Fibroblast of skin of right quadriceps (primary cell): ENCODE data around the gene JADE2.

ENCODE experiments used
- DNase-seq: peaks from one replicate; pipeline ENCODE4 v3.0.0-alpha.2; 2013

The JADE2 gene

DNA sequence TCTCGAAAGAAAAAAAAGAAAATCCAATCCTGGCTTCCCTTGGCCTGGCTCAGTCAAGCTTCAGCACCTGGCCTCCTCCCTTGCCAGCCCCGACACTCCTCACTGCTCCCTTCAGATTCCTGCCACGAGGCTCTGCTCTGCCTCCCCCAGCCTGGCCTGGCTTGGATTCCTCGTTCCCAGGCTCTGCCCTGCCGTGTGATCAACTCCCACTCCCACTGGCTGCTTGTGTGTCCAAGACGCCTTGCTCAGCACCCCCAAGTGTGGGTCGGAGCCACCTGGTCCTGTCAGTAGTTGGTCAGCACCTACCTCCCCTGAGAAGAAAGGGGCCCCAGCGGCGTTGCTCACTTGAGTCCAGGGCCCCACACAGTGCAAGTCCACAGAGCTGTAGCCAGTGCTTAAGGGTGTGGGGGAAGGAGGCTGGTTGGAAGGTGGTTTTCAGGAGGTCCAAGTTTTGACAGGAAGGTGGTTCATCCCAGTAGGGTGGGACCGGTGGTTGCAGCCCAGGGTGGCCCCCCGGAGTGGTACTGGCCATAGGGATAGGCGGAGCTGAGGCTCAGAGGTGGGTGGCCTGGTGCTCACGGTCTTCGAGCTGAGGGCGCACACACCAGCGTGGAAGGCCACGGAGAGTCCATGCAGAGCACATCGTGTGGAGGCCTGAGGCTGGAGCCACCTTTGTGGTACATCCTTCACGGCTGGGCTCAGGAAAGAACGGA is 46.4 kb downstream of the JADE2 start:
- DNase-seq: no peak

DNA sequence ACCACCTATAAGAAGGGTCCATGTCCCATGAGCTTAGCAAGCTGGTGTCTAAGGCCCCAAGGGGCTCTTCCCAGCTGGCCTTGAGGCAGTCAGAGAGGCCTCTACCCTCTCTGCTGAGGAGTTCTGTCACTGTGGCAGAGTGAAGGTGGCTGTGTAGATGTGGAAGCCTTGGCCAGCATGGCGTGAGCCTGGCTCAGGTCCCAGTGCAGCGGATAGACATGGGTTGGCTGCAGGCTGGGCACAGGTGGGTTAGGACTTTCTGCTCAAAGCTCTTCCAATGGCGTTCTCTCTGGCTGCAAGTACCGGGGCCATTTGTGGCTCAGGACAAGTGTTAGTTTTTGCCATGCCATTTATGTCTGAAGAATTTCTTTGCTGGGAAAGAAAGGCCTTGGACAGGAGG is 47.3 kb downstream of the JADE2 start:
- DNase-seq: no peak

DNA sequence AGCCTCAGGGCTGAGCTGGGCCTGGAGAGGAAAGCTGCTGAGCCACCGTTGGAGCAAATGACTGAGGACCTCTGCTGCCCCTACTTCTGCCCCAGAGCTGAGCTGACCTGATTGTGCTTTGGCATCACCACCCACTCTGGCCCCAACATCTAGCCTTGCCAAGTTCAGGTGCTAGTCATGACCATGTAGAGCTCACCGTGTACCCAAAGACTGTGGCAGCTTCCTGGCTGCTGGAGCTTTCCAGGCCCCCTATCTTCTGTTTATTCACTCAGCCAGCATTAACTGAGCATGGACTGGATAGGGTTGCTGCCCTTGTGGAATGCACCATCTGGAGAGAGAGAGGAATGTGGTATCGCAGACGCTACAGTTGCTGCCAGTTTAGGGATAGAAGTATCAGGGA is 49.1 kb downstream of the JADE2 start:
- no peak for DNase-seq

DNA sequence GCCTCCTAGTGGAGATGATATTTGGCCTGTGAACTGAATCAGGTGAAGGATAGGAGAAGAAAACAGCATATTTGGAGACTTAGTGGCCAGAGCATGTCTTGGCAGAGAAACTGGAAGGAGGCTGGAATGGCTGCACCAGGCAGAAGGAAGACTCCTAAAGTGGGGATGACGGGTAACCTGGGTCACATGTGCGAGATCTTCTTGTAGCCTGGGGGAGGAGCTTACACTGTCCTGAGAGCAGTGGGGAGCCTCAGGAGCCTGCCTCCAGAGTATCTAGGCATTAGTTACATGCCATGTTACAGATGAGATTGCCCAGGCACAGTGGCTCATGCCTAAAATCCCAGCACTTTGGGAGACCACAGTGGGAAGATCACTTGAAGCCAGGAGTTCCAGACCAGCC is 49.8 kb downstream of the JADE2 start:
- no peak for DNase-seq

DNA sequence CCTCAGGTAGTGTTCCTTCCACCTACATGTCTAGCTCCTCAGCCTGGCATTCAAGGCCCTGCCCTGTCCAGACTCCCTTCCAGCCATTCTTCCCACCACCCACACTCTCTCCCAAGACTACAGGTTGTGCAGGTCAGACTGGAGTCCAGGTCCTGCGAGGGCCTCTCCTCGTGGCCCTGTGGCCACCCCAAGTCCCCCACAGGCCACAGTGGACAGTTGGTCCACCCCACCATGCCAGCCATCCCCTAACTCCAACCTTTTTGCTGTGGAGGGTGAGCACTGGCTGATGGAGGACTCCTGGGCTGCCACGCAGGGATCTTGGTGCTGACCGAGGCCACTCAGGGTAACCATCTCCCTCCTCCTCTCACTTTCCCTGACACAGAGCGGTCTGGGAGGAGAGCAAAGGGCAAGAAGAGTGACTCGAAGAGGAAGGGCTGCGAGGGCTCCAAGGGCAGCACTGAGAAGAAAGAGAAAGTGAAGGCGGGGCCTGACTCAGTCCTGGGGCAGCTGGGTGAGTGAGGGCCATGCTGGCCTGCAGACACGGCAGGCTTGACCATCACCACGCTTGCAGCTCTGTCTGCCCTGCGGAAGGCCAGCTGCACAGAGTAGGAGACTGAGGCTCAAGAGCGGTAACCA is 51.0 kb downstream of the JADE2 start:
- no peak for DNase-seq

DNA sequence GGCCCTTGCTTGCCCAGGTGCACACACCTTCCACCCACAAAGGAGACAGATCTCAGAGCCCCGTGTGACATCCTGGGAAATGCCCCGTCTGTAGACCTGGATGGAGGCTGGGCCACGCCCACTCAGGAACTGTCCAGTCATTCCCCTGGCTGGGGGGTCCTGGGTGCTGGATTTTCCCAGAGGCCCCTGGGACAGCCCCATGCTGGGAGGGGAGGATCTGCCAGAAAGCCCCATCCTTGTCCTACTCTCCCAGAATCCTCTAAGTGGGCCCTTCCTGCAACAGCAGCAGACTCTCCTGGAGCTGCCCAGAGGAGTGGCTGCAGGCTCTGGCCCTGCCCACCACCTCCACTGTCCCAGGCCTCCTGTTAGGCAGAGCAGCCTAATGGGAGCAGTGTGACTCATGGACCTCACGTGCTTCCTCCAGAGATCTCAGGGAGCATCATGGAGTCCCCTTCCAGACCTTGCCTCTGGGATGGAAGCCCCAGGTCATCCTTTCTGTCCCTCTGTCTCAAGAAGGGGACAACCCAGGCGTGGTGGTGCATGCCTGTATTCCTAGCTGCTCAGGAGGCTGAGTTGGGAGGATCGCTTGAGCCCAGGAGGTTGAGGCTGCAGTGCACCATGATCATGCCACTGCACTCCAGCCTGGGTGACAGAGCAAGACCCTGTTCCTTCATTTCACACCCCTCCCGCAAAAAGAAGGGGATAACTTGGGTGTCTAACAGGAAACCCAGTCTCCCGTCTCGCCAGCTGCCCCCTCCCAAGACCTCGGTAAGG is 51.7 kb downstream of the JADE2 start:
- DNase-seq: peak; percentile 54

DNA sequence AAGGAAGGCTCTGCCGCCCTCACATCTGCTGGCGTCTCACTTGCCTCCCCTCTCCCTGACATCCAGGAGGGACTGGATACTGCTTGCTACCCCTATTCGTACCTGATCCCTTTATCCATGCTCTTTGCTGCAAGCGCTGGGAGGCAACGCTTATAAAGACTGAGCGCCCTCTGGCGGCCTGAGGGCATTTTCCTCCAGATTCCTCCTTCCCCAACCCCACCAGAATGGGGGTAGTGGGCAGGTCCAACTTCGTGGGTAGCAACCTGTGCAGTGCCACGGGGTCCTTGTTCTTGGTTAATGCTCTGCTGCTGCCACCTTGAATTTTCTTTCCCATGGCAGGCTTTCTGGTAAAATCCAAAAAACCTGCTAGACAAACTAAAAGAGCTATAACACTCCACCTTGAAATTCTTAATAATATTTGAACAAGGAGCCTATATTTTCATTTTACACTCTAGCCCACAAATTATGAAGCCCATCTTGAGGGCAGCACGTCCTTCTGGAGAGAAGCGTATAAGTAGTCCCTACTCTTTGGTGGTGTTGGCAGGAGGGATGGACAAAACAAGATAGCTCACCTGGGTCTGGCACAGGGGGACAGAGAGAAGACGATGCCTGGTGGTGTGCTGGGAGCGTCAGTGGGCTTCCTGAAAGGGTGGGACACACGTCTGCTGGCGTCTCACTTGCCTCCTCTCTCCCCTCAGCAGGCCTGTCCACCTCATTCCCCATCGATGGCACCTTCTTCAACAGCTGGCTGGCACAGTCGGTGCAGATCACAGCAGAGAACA is 52.5 kb downstream of the JADE2 start:
- DNase-seq: peak; percentile 70

DNA sequence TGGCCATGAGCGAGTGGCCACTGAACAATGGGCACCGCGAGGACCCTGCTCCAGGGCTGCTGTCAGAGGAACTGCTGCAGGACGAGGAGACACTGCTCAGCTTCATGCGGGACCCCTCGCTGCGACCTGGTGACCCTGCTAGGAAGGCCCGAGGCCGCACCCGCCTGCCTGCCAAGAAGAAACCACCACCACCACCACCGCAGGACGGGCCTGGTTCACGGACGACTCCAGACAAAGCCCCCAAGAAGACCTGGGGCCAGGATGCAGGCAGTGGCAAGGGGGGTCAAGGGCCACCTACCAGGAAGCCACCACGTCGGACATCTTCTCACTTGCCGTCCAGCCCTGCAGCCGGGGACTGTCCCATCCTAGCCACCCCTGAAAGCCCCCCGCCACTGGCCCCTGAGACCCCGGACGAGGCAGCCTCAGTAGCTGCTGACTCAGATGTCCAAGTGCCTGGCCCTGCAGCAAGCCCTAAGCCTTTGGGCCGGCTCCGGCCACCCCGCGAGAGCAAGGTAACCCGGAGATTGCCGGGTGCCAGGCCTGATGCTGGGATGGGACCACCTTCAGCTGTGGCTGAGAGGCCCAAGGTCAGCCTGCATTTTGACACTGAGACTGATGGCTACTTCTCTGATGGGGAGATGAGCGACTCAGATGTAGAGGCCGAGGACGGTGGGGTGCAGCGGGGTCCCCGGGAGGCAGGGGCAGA is 53.3 kb downstream of the JADE2 start:
- DNase-seq: no peak

DNA sequence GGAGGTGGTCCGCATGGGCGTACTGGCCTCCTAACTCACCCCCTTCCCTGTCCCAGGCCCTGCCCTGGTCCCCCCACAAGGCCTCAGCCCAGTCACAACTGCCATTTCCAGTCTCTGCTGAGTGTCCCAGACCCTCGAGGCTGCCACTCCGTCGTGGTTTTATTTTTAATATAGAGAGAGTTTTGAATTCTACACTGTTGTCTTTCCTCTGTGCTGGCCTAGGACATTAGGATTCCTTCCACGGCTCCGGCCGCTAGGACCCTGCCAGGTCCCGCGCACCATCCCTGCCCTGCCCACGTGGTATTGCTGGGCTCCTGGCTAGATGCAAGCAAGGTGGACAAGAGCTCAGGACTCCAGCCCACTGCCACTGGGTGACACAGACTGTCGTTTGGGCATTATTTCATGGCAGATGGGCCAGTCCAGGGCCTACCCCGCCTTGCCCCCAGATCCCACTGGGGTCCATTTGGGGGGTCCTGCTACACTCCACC is 53.9 kb downstream of the JADE2 start:
- DNase-seq: no peak

DNA sequence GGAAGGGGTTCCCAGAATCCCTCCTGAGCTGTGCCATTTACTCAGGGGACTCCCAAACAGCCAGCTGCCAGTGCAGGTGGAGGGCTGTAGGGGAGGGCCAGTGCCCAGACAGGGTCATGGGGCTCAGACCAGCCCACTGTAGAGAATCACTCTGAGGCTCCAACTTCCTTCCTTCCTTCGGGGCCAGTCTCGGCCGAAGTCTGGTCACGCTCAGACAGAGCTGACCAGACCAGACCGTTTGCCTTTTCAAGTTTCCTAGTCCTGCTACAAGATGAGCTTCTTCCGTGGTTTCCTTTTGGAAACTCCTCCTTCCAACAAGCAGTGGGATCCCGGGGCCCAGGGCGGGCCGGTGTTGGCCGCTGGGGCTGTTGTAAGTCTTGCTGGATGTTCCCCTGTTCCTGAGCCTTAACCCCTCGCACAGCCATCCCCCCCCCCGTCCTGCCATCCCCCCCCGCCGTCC is 54.6 kb downstream of the JADE2 start:
- DNase-seq: no peak

DNA sequence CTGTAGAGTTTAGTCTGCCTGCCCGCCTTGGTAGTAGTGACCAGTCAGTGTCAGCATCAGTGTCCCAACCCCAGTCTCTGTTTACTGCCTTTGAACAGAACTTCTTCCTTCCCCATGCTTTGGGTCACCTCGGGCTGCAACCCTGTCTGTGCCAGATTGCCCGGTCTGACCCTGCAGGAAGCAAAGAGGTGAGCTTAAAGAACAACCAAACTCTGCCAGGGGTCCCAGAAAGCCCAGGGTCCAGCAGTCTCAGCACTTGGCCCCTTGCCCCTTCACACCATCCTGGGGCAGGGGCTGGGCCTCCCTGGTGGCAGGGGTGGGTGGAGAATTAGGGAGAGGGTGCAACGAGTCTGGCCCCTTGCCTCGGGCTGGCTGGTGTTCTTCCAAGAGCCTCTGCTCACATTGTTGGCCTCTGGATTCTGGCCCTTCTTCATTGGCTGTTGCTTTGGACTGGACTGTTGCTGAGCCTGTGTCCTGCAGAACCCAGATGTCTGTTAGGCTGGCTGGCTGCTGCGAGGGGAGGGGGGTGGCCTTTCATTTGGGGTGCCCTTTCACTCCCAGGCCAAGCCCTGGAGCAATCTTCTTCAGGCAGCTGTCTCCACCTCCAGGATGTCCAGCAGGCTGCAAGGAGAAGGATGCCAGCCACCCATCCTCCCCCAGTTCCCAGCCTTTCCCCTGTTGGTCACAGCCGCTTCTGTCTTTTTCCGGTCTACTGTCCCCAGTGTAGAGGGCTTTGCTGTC is 55.9 kb downstream of the JADE2 start:
- DNase-seq: no peak

DNA sequence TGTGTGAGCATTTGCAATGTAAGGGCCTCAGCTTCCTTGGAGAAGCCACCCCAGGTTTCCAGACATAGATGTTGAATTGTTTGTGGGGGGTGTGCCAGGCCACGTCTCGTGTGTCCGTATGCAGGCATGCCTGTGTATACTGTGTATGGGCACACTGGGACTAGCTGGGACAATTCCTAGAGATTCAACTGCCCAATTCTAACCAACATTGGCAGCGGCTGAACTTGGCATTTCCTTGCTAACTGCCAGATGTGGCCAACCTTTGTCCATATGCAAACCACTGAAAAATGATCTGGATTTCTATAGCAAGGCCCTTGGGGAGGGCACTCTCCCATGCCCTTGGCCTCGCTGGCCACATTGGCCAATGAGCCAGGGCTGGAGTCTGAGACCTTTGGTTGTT is 56.8 kb downstream of the JADE2 start:
- DNase-seq: no peak

DNA sequence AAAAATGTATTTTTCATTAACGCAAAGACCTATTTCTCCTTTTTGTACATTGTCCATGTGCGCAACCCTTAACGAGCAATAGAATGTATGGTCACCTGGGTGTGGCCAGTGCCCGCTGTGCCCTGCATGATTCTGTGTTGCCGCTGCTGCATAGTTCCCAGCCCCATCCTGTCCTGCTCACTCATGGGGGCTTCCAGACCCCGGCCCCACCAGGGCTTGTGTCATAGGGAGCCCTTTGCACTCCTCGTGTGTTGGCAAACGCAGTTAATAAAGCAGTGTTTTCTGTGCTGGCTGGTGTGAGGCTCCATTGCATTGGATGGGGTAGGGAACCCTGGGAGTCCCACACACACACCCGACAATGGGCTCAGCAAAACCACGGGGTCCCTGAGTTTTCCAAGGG is 57.5 kb downstream of the JADE2 start:
- no peak for DNase-seq

DNA sequence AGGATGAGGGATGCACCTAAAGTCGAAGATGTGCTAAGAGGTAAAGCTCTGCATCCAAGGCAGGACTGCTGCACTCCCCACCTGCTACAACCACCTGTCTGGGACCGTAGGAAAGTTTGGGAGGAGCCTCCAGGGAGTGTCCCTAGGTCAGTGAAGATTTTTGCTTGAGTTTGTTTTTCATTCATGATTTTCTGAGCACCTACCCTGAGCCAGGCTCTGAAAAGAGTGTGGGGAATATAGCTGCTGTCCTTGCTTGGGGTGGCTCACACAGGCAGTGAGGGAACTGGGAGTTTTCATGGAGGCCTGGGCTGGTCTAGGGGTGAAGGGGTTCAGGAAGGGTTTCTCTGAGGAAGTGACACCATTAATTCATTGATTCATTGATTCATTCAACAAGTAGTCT is 58.3 kb downstream of the JADE2 start:
- DNase-seq: no peak

DNA sequence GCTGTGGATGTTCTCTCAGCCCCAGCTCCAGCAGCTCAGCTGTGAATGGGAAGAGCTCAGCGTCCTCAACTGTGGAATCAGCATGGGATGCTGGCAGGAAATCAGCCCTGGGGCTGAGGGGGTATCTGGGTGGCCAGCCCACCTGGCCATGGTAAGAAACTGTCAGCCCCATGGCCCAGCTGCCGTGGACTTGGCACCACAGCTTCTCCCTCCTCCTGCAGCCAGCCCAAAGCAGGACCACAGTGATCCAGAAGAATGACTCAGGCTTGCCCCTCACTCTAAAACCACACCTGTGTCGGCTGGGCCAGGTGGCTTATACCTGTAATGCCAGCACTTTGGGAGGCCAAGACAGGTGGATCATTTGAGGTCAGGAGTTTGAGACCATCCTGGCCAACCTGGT is 59.2 kb downstream of the JADE2 start:
- no peak for DNase-seq

DNA sequence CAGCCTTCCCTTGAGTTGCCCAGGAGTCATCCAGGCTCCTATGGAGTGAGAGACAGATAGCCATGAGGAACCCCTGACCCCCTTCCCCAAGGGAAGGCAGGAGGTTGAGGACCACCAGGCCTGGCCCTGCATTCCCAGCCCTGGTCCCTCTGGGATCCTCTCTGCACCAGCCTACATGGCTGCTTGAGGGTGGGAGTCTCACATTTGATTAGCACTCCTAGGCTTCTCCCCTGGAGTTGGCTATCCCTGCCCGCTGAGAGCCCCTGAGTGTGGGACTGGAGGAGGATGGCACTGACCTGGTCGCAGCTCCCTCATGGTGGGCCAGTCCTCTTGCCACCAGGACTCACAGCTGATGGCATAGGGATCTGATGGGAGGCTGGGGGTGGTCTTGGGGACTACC is 60.5 kb downstream of the JADE2 start:
- DNase-seq: no peak

DNA sequence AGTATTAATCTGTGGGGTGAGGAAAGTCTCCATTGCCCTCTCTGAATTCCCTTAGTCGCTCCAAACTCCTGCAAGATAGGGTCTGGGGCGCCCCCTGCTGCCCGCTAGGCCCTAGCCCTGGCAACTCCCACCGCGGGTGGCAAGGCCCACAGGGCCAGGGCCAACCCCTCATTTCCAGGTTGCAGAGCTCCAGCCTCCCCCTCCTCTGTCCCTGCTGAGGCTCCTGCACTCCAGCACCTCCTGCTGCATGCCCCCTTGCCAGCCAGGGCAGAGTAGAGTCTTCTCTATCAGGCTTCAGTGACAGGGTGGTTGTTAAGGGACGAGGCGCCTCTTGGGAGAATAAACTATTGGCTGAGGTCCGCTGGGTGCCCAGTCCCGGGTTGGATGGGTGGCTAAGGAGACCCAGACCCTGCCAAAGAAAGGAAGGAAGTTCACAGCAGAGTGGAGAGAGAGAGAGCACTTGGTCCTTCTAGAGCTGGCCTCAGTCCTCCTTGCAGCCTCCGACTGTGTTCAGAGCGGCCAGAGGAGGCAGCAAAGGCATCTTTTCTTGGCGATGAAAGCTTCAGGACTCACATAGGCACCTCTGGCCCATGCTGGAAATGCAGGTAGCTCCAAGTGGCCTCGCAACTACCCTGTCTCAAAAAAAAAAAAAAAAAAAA is 61.5 kb downstream of the JADE2 start:
- DNase-seq: peak; percentile 63

DNA sequence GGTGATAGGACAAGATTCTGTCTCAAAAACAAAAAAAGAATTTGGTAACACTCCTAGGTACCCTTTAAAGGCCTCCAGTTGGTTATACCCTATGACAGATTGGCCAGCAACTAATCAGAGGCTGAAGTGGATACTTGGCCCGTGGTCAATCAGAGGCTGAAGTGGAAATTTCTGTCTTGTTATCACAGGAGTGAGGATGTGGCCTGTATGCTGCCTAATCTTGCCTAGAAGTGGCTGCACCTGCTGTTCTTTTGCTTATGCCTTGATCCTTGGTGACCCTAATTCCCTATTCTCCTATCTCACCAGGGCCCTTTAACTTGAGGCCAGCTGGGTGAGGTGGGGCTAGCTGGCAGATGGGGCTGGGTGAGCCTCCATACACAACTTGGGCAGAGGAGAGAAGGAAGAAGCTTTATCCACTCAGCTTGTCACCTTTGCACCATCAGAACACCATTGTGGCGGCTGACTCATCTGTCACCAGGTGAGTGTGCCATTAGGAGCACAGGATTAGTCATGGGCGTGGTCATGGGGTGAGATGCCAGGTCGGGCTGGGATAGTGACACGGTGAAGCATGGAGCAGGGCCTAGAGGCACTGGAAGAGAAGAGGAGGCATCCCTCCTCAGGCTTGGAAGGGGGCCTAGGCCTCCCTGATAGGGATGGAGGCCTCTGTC is 65.7 kb downstream of the JADE2 start:
- no peak for DNase-seq

DNA sequence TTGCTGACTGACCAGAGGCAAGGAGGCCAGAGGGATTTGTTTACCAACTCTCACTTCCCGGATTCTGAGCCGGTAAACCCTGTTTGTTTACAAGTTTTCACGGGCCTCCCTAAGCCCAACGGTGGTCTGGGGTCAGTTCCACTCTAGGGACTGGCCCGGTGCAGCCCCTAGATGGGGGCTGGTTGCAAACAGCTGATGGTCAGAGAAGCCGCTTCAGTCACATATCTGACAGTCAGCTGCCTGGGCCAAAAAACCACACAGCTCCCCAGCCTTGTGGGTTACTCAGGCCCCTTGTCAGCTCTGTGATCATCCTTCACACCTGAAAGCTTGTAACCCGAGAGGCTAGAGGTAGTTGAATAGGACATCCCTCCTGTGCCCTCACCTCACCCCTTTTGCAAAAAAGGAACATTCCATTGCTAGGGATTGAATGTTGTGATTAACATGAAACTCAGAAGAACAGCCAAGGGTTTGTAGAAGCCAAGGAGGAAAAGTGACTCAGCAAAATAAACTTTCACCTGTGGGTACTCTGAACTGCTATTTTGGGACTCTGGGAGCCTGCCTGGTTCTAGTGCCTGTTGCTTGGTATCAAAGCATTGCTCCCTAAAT is 66.8 kb downstream of the JADE2 start:
- DNase-seq: peak; percentile 15

DNA sequence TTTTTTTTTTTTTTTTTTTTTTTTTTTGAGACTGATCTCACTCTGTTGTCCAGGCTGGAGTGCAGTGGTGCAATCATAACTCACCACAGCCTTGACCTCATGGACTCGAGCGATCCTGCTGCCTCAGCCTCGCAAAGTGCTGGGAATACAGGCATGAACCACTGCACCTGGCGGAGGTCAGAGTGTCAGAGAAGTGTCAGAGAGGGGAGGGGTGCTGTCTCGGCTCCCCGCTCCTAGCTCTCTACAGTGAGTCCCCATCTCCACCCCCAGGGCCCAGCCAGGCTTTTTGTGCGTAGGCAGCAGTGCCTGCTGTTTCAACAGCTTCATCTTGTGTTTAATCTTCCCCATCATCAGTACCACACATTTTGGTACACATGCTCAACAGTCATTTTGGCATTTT is 68.9 kb downstream of the JADE2 start:
- no peak for DNase-seq
